H1 (cell line): ENCODE results near the gene SPDYE2B.
"Not testable (repeated sequence)": the region's sequence is repeated elsewhere in the genome, so short reads cannot be mapped to it uniquely, and the experiment has no call there.

Source experiments
- EZH2 ChIP-seq: fragments of 200-600 bp; sonication (generic); IDR thresholded peaks from 2 replicates; pipeline ENCODE4 v1.7.1; 2012; ENCODE audit warnings: low read depth, mild to moderate bottlenecking, moderate library complexity, low read length, inconsistent platforms; ENCODE audit not compliant: severe bottlenecking
- GABPA ChIP-seq: IDR thresholded peaks from 2 replicates; pipeline ENCODE4 v1.6.1; 2011; ENCODE audit warnings: mild to moderate bottlenecking, low read length, moderate library complexity, borderline replicate concordance; ENCODE audit not compliant: insufficient read depth
- SIN3A ChIP-seq, 2 experiments: IDR thresholded peaks in 1 of 2; conservative IDR thresholded peaks in 1 of 2; 2 replicates each; pipeline ENCODE4 v1.6.1; 2011 to 2012; ENCODE audit warnings: low read length in 2 of 2, improper control_type of control experiment in 1 of 2, low read depth in 1 of 2, mild to moderate bottlenecking in 1 of 2

DNA sequence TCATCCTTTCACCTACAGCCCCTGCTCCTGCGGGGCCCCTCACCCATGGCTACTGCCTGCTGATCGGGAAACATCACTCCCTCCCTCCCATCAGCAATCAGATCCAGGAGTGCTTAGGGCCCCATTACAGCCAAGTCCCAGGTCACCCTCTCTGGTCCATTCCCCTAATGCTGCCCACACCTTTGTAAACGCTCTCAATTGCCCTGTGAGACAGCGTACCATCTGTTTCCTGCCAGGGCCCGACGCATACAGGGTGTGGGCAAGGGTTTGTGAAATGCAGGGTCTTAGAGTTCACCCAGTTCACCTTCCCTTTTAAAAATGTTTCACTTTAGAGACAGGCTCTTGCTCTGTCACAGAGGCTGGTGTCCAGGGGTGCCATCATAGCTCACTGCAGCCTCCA lies 15.8 kb upstream of the SPDYE2B start:
- not testable (repeated sequence) for TF ChIP-seq SIN3A (conservative IDR thresholded peaks at IDR 0.05 in 1 of 2, IDR thresholded peaks at IDR 0.05 in 1 of 2; ENCODE audit: low read depth in 1 of 2, low read length in 2 of 2); GABPA; EZH2
